GM12878 (cell line): Measurements from ENCODE around the gene TFF1. TPM values are rescaled to one million over a fixed set of nuclear protein-coding genes. Genes with fewer than 3 reads are reported as not detected.

Experiments
- ATAC-seq: fragments of 200-7000 bp; cut with Tn5 transposase; 3 replicates; pipeline ENCODE4 v1.9.1; 2020; ENCODE audit warnings: mild to moderate bottlenecking, moderate library complexity
- BruUV-seq: library from RNA; stranded (reverse); fragments of 400-500 nt; replicated peaks from 2 replicates; lab custom pipeline; 2021; lab: Mats Ljungman, UMichigan
- CTCF ChIA-PET: fragments of 300-600 bp; sonication (Branson Sonifier 250); formaldehyde crosslinking; extraction: SDS; loops from one replicate; lab custom pipeline; 2021; ENCODE audit warnings: inconsistent platforms; lab: Yijun Ruan, JAX
- POLR2A ChIA-PET: fragments of 350-600 bp; formaldehyde crosslinking; extraction: SDS; loops from one replicate; lab custom pipeline; 2021; ENCODE audit warnings: inconsistent platforms; lab: Charles Lee
- RAD21 ChIA-PET: fragments of 300-600 bp; sonication (Branson Sonifier 250); formaldehyde crosslinking; loops from one replicate; lab custom pipeline; 2023; ENCODE audit warnings: antibody characterized with exemption; ENCODE audit not compliant: unreplicated experiment; lab: Charles Lee
- SMC1A ChIA-PET: fragments of 300-600 bp; sonication (Branson Sonifier 250); formaldehyde crosslinking; loops from one replicate; lab custom pipeline; 2023; ENCODE audit not compliant: unreplicated experiment, uncharacterized antibody; lab: Charles Lee
- DNase-seq: peaks from one replicate; pipeline ENCODE4 v3.0.0-alpha.2; 2011; ENCODE audit warnings: low read depth, low spot score
- FAIRE-seq: peaks from 3 replicates; lab custom pipeline; 2011; peaks lifted over from hg19 to GRCh38; lab: Jason Lieb, UNC
- H2AFZ ChIP-seq: 2 replicates; pipeline ENCODE4 v1.6.0; 2011; ENCODE audit warnings: low read depth, low read length, control low read depth; ENCODE audit not compliant: control insufficient read depth
- H3K27ac ChIP-seq: 2 replicates; pipeline ENCODE4 v1.5.1; 2011; ENCODE audit warnings: control low read depth; ENCODE audit not compliant: control insufficient read depth, insufficient read depth
- H3K27me3 ChIP-seq, 2 experiments: replicated peaks in 1 of 2; 2 replicates each; pipeline versions ENCODE4 v1.6.0 to v1.6.1; 2011; ENCODE audit warnings: low read length in 1 of 2; ENCODE audit not compliant: control insufficient read depth in 2 of 2, insufficient read depth in 2 of 2
- H3K36me3 ChIP-seq, 2 experiments: 2 replicates each; pipeline ENCODE4 v1.5.1; 2011; ENCODE audit warnings: low read length in 1 of 2; ENCODE audit not compliant: control insufficient read depth in 2 of 2, insufficient read depth in 2 of 2
- H3K4me1 ChIP-seq: 2 replicates; pipeline ENCODE4 v1.6.1; 2011; ENCODE audit warnings: mild to moderate bottlenecking, low read length, moderate library complexity, mixed read lengths; ENCODE audit not compliant: control insufficient read depth, insufficient read depth
- H3K4me2 ChIP-seq: 2 replicates; pipeline ENCODE4 v1.6.0; 2011; ENCODE audit warnings: control low read depth; ENCODE audit not compliant: control insufficient read depth, insufficient read depth
- H3K4me3 ChIP-seq: fragments of 200-600 bp; sonication (generic); 2 replicates; pipeline ENCODE4 v1.5.1; 2016
- H3K79me2 ChIP-seq: 2 replicates; pipeline ENCODE4 v1.6.0; 2011; ENCODE audit warnings: low read length; ENCODE audit not compliant: control insufficient read depth, insufficient read depth
- H3K9ac ChIP-seq: 2 replicates; pipeline ENCODE4 v1.8.0; 2011; ENCODE audit warnings: low read length, control low read depth, mixed read lengths; ENCODE audit not compliant: control insufficient read depth, insufficient read depth
- H3K9me3 ChIP-seq: replicated peaks from 3 replicates; pipeline ENCODE4 v1.5.1; 2011; ENCODE audit warnings: mild to moderate bottlenecking, low read length; ENCODE audit not compliant: control insufficient read depth, insufficient read depth
- H4K20me1 ChIP-seq: 2 replicates; pipeline ENCODE4 v1.6.0; 2011; ENCODE audit not compliant: control insufficient read depth, insufficient read depth
- EZH2 ChIP-seq: IDR thresholded peaks from 2 replicates; pipeline ENCODE4 v1.6.1; 2012; ENCODE audit warnings: low read depth, mild to moderate bottlenecking, control low read depth, inconsistent platforms, low read length, borderline replicate concordance; ENCODE audit not compliant: control insufficient read depth
- HDGF ChIP-seq: fragments of 450-650 bp; IDR thresholded peaks from 2 replicates; pipeline ENCODE4 v1.6.1; 2016; ENCODE audit warnings: antibody characterized with exemption
- MTA3 ChIP-seq: IDR thresholded peaks from 2 replicates; pipeline ENCODE4 v1.6.1; 2012; ENCODE audit warnings: low read length, inconsistent platforms, borderline replicate concordance
- RUNX3 ChIP-seq: IDR thresholded peaks from 2 replicates; pipeline ENCODE4 v1.6.1; 2012; ENCODE audit warnings: low read length, inconsistent platforms
- YY1 ChIP-seq: IDR thresholded peaks from 2 replicates; pipeline ENCODE4 v1.6.1; 2011; ENCODE audit warnings: low read depth, mild to moderate bottlenecking, low read length
- WGBS: methylation state at CpG from one replicate; pipeline ENCODE4 v1.1.6; 2016; ENCODE audit warnings: low lambda C conversion rate; ENCODE audit not compliant: insufficient replicate concordance, insufficient coverage; ENCODE audit errors: missing lambda C conversion rate; 5-methylcytosine and 5-hydroxymethylcytosine counted together
- in situ Hi-C: fragments of 300-500 bp; cut with MboI; formaldehyde crosslinking; loops from 9 replicates; pipeline ENCODE4 v1.14.3; 2018; ENCODE audit warnings: mixed read lengths
- intact Hi-C: fragments of 100-400 bp; cut with micrococcal nuclease; formaldehyde crosslinking; loops from one replicate; pipeline ENCODE4 v1.14.2; 2022; ENCODE audit not compliant: unreplicated experiment
- polyA plus RNA-seq, 11 experiments: library from polyadenylated mRNA; depleted of rRNA in 4 of 11; unstranded in 6 of 11; stranded (reverse) in 5 of 11; fragments of >200 nt; fragmentation: Nextera tagmentation in 4 of 11; fragmentation: Illumina TruSeq in 1 of 11; extraction: Ambion mirVana in 4 of 11; extraction: Trizol in 1 of 11; gene quantifications; 1 replicate in 1 of 11; 2 replicates in 10 of 11; pipeline versions ENCODE4 v1.2.1 to v1.2.3, GENCODE V29; 2011 to 2016; ENCODE audit warnings: inconsistent platforms in 2 of 11, missing spikeins in 2 of 11, low read depth in 1 of 11
- total RNA-seq, 4 experiments: library from RNA; depleted of rRNA in 3 of 4; stranded (reverse); fragments of >200 nt in 3 of 4; fragmentation: Illumina TruSeq in 1 of 4; extraction: Trizol in 1 of 4; gene quantifications; 2 replicates each; pipeline versions ENCODE4 v1.2.1 to v1.2.3, GENCODE V29; 2013 to 2021
- TF ChIP-seq, protein P1 (sequence below): fragments of 450-650 bp; IDR thresholded peaks from 2 replicates; pipeline ENCODE4 v1.6.1; 2017; ENCODE audit warnings: antibody characterized with exemption, mild to moderate bottlenecking, moderate library complexity
- TF ChIP-seq, protein P2 (sequence below): fragments of 150-350 bp; IDR thresholded peaks from 2 replicates; pipeline ENCODE4 v1.6.1; 2014; ENCODE audit warnings: mild to moderate bottlenecking, low read depth, low read length

Gene TFF1
- total and polyA plus RNA-seq, 10 of the 15 experiments (the other 5 are each of a cell fraction or from before 2014, with no cell fraction given): 0.13 TPM; not detected in 9

- no TSS peak for BruUV-seq
- ChIA-PET POLR2A (interaction anchor here (0.8 kb wide), 1 partner anchor 42 kb away, joined by 3 read pairs; no protein-coding TSS in a partner anchor), CTCF (interaction anchor here (1.0 to 1.7 kb wide), 4 partner anchors 31 to 222 kb away, joined by 3 to 8 read pairs (median 6); no protein-coding TSS in a partner anchor), RAD21 (interaction anchor here (0.7 to 1.4 kb wide), 3 partner anchors 10 to 56 kb away, joined by 3 to 5 read pairs (median 4); no protein-coding TSS in a partner anchor), SMC1A (interaction anchor here (1.1 to 1.9 kb wide), 4 partner anchors 10 to 34 kb away, joined by 4 to 7 read pairs (median 4); no protein-coding TSS in a partner anchor)
- H3K27me3 ChIP-seq: no peaks in the 10 kb centered on the region
- H3K9me3 ChIP-seq: no peaks in the 10 kb centered on the region
- TF ChIP-seq YY1: no peak
- no peak for TF ChIP-seq MTA3
- TF ChIP-seq RUNX3: no peak
- TF ChIP-seq EZH2: no peak
- TF ChIP-seq, protein P1, sequence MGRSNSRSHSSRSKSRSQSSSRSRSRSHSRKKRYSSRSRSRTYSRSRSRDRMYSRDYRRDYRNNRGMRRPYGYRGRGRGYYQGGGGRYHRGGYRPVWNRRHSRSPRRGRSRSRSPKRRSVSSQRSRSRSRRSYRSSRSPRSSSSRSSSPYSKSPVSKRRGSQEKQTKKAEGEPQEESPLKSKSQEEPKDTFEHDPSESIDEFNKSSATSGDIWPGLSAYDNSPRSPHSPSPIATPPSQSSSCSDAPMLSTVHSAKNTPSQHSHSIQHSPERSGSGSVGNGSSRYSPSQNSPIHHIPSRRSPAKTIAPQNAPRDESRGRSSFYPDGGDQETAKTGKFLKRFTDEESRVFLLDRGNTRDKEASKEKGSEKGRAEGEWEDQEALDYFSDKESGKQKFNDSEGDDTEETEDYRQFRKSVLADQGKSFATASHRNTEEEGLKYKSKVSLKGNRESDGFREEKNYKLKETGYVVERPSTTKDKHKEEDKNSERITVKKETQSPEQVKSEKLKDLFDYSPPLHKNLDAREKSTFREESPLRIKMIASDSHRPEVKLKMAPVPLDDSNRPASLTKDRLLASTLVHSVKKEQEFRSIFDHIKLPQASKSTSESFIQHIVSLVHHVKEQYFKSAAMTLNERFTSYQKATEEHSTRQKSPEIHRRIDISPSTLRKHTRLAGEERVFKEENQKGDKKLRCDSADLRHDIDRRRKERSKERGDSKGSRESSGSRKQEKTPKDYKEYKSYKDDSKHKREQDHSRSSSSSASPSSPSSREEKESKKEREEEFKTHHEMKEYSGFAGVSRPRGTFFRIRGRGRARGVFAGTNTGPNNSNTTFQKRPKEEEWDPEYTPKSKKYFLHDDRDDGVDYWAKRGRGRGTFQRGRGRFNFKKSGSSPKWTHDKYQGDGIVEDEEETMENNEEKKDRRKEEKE: no peak
- no peak for TF ChIP-seq HDGF
- TF ChIP-seq, protein P2, sequence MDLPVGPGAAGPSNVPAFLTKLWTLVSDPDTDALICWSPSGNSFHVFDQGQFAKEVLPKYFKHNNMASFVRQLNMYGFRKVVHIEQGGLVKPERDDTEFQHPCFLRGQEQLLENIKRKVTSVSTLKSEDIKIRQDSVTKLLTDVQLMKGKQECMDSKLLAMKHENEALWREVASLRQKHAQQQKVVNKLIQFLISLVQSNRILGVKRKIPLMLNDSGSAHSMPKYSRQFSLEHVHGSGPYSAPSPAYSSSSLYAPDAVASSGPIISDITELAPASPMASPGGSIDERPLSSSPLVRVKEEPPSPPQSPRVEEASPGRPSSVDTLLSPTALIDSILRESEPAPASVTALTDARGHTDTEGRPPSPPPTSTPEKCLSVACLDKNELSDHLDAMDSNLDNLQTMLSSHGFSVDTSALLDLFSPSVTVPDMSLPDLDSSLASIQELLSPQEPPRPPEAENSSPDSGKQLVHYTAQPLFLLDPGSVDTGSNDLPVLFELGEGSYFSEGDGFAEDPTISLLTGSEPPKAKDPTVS: no peak
- FAIRE-seq (no peak), ATAC-seq (peak; percentile 43), DNase-seq (no peak)
- H3K9ac ChIP-seq: no peak overlapping the region
- no peak overlapping the region for H2AFZ ChIP-seq
- peaks cover 12% of the 10 kb centered on the region for H3K4me1 ChIP-seq
- H3K79me2 ChIP-seq: no peaks in the 10 kb centered on the region
- no peak overlapping the region for H3K27ac ChIP-seq
- in situ Hi-C loops (no loop called here), intact Hi-C loops (no loop called here)
- no peaks in the 10 kb centered on the region for H4K20me1 ChIP-seq
- 72% methylated on average over 13 of the region's 14 CpGs for WGBS
- H3K4me3 ChIP-seq: no peak overlapping the region
- H3K36me3 ChIP-seq: no peaks in the 10 kb centered on the region
- no peak overlapping the region for H3K4me2 ChIP-seq
Observed at GRCh38 chr21:42367367-42368165, 1.2 kb upstream of the TFF1 start.
